GM19452 (cell line): ENCODE measurements around the gene ARHGDIA.

ENCODE experiments used
- ATAC-seq: cut with Tn5 transposase; IDR thresholded peaks from one replicate; pipeline ENCODE4 v1.9.1; 2021; ENCODE audit not compliant: unreplicated experiment

The ARHGDIA gene

DNA sequence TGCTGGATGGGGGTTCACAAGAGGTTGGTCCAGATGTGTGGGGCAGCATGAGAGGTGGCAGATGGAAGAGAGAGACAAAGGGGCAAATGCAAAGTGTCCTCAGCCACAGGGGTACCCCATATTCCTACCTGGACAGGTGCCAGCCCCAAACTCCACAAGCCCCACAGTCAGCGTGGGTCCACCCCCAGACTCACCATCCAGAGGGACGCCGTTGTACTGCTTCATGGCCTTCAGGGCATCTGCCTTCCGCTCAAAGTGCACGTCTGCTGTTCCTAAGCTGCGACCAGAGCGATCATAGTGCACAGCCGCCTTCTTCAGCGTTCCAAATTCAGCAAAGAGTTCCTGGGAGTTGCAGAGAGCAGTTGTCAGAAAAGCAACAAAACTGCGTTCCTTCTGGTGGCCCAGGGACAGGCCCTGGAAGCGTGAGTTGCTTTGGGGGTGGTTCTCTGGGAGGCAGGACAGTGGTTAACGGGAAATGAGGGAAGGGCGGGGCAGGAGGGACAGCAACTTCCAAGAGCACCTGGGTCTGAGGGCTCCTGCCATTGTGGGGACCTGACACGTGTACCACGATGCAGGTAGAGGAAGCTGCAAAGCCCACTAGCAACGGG, 18.0 kb upstream of the ARHGDIA start:
- ATAC-seq, result no peak

DNA sequence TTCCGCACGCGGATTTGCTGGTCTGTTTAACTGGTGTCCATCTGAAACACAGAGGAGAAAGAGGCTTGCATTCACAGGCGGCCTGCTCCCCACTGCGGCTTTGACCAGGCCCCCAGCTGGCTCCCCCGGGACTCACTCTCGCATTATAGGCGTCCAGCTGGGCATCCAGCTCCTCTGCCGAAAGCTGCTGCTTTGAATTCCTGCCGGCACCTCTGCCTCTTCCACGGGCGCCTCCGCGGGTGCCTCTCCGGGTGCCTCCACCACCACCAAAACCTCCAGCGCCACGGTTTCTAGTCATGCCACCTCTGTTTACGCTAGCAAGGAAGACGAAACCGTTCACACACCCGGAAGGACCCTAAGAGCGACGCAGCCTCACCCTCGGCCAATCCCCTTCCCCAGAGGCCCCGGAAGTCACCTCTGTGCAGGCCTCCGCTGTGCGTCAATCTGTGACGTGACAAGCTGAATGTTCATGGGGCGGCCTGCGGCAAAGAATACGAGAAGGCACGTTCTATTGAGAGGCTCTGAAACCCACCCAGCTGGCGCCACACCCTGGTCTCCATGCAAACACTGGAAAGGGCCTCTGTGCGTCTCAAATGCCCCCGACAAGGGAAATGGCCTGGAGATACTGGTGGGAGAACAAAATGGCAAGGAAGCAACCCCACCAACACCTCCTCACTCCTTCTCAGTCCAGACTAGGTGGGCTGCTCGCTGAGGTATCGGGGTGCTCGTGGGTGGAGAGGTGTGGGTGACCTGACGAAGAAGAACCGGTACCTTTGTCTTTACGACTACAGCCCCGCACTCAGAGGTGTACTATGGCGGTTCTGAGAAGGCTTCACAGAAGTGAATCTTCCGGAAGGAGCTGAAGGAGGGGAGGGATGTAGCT, 17.2 kb upstream of the ARHGDIA start:
- no peak for ATAC-seq

DNA sequence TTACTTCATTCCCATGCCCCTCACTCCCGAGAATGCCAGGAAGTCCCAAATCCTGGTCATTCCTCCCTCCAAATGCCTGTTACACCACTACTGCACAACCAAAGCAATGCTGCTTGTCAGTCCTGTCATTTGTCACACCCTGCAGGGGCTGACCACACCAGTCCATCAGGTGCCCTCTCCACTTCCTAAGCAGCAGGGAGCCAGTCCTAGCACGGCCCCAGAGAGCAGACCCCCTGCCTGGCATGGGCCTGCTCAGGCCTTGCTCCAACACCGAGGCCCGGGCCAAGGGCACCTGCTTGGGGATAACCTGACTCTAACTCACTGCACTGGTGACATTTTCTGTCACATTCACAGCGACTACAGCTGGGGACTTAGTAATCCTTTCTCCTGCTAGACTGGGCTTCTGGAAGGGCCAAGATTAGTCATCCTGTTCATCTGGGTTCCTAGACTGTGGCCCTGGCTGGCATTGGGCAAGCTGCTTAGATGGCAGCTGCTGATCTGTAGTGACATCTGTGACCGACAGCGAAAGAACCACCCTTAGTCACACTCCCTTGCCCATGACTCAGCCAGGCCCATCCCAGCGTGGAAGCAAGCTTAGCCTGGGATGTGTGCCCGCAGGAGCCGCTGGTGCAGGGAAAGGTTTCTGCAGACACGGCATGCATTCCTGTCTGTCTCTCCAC, 14.9 kb upstream of the ARHGDIA start:
- no peak for ATAC-seq

DNA sequence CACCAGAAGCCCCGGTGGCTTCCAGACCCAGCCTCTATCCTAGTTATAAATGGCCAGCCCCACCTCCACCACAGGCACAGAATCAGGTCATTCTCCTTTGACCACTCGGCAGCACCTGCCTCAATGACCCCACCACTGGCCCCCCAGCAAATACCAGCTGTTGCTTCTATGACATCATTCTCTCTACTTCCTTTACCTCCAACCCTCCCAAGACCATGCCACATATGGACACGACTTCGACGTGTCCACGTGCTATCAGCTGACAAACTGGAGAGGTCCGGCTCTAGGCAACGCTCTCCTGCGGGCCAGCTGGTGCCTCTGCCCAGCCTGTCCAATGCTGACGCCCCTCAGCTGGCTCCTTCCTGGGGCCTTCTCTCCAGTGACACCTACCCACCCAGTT, 14.3 kb upstream of the ARHGDIA start:
- no peak for ATAC-seq

DNA sequence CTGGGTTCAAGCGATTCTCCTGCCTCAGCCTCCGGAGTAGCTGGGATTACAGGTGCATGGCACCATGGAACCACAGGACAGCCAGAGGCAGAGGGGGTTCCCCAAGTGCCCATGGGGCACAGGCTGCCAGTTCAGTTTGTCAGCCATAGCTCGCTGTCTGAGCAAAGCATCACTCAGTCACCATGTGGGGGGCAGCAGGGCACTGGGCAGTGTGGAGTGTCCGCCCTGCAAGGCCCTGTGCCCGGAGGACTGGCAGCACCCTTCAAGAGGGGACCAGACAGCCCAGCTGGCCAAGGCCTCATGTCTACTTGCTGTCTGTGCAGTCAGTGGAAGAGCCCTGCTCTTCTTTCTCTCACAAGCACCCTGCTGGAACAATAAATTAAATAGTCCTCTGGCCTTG, 13.8 kb upstream of the ARHGDIA start:
- ATAC-seq, result no peak

DNA sequence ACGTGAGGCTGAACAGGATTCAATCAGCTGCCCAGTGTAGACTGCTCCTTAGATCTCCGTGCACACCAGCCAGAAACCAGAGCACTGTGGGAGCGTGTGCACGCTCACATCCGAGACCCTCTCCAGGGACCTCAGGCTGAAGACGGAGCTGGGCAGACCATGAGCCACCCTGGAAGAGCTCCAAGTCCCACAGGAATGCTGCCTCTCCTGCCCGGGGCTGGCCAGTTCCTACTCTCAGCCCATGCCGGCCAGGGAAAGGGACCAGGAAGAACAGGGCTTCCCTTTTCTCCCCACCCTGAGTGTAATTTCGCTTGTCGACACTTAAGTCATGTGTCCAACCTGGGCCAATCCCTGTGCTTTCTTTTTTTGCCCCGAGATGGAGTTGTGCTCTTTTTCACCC, 13.4 kb upstream of the ARHGDIA start:
- no peak for ATAC-seq

DNA sequence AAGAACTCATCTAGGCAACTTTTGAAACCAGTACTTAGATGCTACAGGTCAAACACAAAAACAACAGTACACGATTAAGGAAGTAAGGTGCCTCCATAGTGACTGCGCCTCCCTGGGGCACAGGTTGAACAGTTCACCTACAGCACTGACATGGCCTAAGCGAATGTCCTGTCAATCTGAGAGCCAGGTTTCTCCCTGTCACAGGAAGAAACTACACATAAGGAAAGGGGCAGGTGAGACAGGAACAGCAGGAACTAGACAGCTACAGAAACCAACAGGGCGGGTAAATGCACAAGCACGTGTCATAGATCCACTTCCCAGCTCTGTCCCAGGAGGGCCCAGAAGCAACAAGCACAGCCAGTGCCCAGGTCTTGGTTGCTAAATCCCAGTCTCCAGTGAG, 8.0 kb upstream of the ARHGDIA start:
- ATAC-seq, result no peak

DNA sequence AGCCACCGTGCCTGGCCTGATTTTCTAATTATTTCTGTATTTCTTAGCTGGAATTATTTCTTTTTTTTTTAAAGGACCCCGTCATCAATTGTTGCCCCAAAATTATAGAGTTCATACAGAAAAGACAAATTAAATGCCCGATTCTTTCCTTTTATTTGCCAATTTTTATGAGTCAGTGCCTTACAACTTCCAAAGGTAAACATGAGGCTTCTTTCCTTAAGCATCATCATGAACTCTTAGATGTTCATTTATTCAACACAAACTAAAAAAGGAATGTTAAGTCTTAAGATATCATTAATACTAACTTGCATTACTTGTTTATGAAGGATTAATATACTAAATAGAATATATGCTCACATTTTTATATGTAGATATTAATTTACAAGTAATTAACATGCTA, 7.2 kb upstream of the ARHGDIA start:
- ATAC-seq, result no peak

DNA sequence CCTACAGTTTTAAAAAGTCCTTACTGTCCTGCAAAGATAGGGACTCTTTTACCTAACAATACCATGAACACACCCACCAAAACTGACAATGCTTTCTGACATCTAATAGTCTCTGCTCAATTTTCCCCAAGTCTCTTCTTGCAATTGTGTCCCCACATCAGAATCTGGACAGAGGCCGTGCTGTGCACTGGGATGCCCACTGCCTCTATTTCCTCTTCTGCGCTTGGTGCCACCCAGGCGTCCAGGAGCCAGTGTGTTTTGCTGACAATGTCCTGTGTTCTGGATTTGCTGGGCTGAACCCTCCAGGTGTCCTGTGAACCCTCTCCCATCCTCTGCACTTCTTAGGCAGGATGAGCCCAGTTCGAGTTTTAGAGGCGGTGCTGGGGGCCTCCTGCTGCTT, 6.4 kb upstream of the ARHGDIA start:
- no peak for ATAC-seq

DNA sequence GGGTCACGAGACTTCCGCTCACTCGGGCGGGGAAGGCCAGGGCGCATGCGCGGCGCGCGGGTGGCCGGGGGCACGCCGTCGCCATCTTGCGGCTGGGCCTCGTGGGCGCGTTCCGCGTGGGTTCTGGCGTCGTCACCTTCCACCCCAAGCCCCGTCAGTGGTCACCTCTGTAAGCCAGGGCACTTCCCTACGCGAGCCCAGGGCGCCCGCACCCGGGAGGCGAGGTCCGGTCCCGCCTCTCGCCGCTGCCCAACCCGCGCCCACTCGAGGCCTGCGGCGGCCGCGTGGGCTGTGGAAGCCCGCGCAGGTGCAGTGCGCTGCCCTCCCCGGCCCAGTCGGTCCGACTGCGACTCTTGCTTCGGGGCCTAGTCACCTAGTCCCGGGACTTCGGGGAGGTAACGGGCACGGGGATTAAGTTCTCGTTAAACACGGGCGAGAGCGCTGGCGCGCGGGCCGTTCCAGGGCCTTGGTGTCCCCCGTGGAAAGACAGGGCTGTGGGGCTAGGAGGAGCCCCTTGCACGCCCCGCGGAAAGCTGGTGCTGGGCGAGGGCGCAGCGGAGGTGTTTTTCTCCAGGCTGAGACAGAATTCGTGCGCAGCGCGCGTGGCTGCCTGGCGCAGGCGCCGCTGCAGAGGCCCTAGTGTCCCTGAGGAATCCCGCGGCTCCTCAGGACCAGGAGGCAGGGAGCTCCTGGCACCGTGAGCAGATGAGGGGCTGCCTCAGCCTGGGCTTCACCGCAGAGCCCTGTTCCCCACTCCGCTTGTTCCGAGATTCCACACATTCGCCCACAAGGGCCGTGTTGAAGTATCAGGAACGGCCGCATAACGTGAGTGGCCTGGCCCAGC, 472 bp upstream of the ARHGDIA start:
- peak; percentile 36 for ATAC-seq

DNA sequence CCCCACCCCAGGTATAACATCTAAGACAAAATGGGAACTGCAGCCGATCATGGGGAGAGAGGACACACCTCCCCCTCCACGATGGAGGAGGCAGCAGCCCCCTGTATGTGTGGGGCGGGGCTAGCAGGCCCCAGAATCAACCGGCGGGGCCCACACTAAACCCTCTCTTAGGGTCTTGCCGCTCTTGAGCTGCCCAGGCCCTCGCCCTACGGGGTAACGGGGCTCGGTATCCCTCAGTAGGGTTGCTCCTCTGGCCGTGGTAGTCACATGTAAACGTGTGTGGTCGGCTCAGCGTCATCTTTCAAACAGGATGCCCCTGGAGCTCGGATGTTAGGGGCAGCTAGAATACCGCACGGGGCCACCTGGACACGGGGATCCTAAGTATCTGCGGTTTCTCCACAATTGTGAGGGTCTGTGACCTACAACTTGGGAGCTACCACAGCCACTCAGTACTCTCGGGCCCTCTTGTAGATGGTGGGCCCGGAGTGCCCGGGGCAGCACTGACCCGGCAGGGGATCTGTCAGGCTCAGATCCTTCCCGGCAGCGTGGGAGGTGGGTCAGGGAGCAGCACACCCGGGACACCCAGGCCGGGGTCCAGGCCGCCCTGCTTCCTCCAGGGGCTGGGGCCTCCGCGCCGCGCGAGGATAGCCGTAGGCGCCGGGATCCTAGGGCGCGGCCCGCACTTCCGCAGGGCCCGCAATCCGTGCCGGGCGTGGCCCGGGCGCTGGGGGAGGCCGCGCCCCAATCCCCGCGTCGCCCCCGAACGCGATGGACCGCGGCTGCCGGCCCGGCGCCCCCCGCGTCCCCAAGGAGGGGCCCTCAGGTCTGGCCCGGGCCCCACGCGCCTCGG, 781 bp downstream of the ARHGDIA start:
- ATAC-seq, result peak; percentile 20

DNA sequence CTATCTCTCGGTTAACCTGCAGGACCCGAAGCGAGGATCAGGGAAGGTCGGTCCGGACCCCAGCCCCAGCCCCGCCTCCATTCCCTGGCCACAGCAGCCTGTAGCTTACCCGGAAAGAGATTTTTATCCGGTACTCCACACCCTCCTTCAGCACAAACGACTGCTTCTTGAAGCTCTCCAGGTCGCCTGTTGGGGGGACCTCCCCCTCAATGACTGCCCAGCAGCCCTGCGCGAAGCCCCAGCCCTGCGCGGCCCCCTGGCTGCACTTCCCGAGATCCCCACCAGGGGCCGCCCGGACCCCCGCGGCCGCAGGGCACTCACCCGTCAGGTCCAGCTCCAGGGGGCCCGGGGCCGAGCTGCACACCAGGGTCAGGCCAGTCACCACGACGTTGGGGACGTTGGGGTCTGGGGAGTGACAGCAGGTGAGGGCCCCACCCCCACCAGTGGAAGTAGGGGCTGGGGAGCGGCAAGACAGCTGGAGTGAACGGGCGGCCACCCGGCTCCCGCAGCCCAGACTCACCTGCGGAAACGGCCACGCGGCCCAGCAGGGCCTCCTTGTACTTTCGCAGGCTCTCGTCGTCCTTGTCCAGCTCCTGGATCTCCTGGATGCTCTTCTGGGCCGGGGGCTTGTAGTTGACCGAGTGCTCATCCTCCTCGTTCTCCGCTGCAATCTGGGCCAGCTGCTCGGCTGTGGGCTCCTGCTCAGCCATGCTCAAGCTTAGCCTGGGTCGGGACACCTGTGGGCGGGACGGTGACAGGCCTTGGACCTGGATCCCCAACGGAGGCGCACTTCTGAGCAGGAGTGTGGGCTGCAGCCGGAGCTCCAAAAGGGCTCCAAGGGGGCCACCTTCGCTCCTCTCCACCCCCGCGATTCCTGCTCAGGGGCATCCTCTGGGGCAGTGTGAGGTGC, 1.7 kb downstream of the ARHGDIA start:
- no peak for ATAC-seq

DNA sequence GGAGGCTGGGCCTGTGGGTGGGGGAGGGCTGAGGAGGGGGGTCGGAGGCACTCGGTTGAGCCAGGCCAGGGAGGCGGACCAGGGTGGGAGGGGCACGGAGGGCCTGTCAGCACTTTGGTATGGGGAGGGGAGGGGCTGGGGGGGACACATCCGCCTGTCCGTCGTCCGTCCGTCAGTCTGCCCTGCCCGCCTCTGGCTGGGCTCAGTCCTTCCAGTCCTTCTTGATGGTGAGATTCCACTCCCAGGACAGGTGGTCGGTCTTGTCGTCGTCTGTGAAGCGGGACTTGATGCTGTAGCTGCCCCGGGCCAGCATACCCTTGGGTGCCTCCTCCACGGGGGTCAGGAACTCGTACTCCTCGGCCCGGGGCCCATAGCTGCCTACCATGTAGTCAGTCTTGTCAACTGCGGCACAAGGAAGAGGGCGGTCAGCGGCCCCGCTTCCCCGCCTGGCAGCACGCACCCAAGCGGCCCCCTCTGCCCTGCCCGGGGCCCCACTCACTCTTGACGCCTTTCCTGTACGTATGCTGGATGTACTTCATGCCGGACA, 2.4 kb downstream of the ARHGDIA start:
- no peak for ATAC-seq

DNA sequence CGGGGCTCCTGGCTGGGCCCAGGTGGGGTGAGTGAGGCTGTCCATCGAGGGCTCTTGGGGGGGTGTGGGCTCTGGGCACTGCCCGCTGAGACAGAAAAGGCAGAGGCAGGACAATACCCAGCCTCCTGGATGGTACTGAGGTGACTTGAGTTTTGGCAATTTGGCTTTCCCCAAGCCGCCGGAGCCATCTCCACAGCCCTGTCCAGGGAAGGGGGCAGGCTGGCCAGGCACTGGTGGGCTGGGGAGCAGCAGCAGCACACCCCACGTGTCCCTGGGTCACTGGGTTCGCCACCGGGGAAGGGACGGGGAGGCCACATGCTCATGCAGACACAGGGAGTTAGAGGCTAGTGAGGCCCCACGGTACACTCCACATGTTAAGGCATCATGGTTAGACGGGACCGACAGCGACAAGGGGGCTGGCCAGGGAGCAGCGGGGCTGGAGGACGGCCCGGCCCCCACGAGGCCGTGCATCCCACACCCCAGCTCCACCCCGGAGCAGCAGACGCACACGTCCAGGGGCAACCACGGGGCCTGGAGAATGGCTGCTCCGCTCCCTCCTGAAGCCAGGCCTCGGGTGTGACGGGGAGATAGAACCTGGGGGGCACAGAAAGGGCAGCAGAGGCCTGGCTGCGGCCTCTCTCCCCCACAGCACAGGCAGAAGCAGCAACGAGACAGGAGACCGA, 3.0 kb downstream of the ARHGDIA start:
- ATAC-seq, result no peak

DNA sequence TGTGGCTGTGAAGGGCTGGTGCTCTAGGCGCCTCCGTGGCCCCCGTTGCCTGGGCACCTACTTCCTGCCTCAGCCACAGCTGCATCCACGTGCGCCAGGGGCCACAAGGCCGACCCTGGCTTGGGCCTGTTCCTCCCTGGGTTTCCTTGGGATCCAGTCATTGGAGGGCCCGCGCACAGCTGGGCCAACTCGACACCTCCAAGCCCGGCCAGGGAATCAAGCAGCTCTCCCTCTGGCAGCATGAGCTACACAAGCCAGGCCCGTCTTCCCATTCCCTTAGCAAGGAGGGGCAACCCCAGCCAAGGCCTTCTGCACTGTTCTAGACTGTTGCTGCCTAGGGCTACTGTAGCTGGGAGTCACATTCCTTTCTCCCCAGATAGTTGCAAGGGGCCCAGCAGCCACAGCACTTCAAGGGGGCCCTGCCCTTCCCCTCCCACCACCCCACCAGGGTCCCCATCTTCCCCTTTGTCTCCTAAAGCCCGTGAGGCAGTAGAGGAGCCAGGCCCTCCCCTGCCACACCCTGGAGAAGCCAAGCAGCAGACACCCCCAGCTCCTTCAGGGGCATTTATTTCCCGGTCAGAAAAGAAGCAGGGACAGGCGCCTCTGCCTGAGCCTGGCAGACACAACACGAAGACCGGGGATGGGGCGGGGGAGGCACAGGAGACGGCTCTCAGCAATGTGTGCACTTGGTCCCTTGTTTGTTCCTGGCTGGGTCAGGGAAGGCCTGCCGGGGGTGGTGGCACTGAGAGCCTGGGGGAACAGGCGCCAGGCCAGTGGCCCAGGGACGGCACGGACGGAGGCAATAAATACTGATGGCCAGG, 3.8 kb downstream of the ARHGDIA start:
- no peak for ATAC-seq

DNA sequence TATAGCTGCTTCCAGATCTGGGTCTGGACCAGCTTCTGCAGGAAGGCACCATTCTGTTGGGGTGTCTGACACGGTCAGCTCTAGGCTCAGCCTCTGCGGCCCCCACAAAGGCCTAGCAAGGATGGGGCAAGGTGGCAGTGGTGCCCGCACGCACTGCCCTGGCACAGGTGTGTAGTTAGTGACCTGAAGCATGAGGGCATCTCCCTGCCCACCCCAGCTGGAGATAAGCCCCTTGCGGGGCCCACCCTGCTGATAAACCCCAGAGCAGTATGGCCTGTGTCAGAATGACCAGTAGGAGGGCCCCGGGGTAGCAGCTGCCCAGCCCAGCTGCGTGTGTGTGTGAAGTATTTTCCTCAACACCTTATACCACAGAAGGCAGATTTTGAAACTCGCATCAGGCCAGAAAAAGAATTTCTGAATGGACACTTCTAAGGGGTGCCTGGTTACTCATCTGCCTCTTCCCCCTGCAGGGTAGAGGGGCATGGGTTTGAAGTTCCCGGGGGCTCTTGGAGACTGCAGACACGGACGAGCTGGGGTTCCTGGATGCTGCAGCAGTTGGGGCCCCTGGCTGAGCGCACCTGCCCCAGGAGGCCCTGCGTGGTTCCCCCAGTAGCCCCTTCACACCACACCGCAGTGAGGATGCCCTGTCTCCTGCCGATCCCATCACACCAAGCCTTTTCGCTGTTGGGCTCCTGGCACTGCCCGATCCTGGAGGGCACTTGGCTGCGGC, 4.5 kb downstream of the ARHGDIA start:
- no peak for ATAC-seq
